Measurements from ENCODE around the gene SUSD1.

Gene SUSD1

DNA sequence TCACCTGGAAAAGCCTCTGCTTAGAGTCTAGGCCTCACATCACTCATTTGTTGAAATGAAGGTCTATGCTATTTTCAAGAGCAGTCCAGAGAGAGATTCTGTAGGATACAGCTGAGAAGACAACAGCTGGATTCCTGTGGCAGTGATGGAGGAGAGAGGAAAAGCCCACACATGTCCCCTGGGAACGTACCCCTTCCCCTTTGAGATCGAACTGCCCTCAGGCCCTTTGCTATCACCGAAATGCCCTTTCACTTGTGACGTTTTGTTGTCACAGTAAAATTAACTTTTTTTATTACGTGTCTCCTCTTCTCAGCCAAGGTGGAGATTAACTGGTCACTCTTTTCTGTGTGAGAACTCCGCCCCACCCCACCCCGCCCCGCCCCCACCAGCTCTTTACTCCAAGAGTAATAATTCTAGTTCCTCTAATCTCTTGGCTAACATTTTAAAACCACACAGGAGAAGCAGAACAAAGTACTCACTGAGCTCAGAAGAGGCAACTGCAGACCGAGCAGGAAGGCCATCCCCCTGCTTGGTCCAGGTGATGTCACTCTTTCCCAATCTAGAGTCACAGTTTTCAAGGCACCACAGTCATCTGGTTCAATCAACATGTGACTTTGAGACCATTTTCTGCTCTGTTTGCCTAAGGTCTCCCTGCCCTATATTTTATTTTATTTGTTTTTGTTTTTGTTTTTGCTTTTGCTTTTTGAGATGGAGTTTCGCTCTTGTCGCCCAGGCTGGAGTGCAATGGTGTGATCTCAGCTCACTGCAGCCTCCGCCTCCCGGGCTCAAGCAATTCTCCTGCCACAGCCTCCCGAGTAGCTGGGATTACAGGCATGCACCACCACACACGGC, 105.6 kb downstream of the SUSD1 start:
- Histone ChIP-seq H4K8ac (ENCODE audit: low read depth, low read length) (no peak overlapping the region), H3K9ac (ENCODE audit: low read length) (no peak overlapping the region), H3K27me3 (ENCODE audit: insufficient read depth, low read length, poor library complexity) (no peaks in the 10 kb centered on the region), H3K27ac (ENCODE audit: low read depth, low read length) (no peak overlapping the region), H3K4me2 (ENCODE audit: low read length) (no peak overlapping the region), H4K5ac (ENCODE audit: low read length) (no peak overlapping the region), H3K56ac (ENCODE audit: low read length) (no peak overlapping the region), H2AK5ac (ENCODE audit: low read length) (no peak overlapping the region), H2BK15ac (replicated peaks; ENCODE audit: low read depth) (no peak overlapping the region), H2BK120ac (ENCODE audit: low read depth, low read length) (no peak overlapping the region), H3K4me3 (ENCODE audit: low read length) (no peak overlapping the region), H3K79me1 (ENCODE audit: low read length) (no peaks in the 10 kb centered on the region), H2BK5ac (ENCODE audit: low read length) (no peak overlapping the region), H3K79me2 (ENCODE audit: control insufficient read depth, insufficient read depth, low read length) (no peaks in the 10 kb centered on the region), H3K18ac (ENCODE audit: low read length) (peak overlapping the region; percentile 52), H3K23ac (ENCODE audit: low read length) (no peak overlapping the region), H3K4me1 (ENCODE audit: control insufficient read depth, low read depth, low read length) (peaks cover 8% of the 10 kb centered on the region), H3K36me3 (ENCODE audit: control insufficient read depth, insufficient read depth, low read length) (no peaks in the 10 kb centered on the region), H3K4ac (ENCODE audit: low read depth, low read length) (peak overlapping the region; percentile 27)
- DNase-seq, result peak; percentile 44
- no CpG with 5 or more reads among the region's 15 CpGs for WGBS (ENCODE audit: extremely low coverage, insufficient coverage, low lambda C conversion rate)

DNA sequence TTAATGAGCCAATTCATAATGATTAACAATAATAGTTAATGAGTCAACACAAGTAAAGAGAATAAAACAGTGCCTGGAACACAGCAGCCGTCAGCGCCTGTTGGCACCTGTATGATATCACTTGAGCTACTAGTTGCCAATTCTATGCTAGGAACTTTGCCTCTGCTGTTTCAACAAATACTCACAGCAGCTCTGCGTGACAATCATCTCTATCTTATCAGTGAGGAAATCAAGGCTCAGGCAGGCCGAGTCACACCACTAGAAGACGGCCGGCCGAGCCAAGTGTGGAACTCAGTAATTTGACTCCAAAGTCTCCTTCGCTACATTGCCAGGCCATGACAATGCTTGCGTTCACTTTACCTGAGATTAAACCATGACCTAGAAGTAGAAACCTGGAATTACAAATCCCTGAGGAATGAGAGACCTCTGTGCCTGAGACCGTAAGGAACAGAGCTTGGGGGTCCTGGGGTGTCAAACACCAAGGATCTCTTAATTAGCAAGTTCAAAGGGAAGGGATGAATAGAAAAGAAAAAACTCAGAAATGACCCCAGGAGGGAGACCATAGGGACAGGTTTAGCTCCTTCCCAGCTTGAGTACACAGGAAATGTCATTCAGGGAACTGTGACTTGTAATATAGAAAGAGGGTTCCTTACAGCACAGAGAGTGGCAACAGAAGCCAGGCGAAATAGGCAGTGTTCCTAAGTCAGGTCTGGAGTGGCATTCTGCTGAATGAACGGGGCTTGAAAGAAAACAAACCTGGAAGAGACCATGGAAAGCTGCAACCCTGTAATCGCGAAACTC, 109.1 kb downstream of the SUSD1 start:
- H3K79me2 ChIP-seq (ENCODE audit: control insufficient read depth, insufficient read depth, low read length), result no peaks in the 10 kb centered on the region
- H2AK5ac ChIP-seq (ENCODE audit: low read length), result peak overlapping the region; percentile 54
- peak overlapping the region; percentile 51 for H2BK120ac ChIP-seq (ENCODE audit: low read depth, low read length)
- peak overlapping the region; percentile 32 for H3K9ac ChIP-seq (ENCODE audit: low read length)
- H3K4ac ChIP-seq (ENCODE audit: low read depth, low read length), result no peak overlapping the region
- peaks cover 6% of the 10 kb centered on the region for H3K4me1 ChIP-seq (ENCODE audit: control insufficient read depth, low read depth, low read length)
- no peaks in the 10 kb centered on the region for H3K79me1 ChIP-seq (ENCODE audit: low read length)
- peak overlapping the region; percentile 24 for H3K4me2 ChIP-seq (ENCODE audit: low read length)
- no peaks in the 10 kb centered on the region for H3K27me3 ChIP-seq (ENCODE audit: insufficient read depth, low read length, poor library complexity)
- H3K4me3 ChIP-seq (ENCODE audit: low read length), result no peak overlapping the region
- H3K36me3 ChIP-seq (ENCODE audit: control insufficient read depth, insufficient read depth, low read length), result no peaks in the 10 kb centered on the region
- no peak overlapping the region for H2BK15ac ChIP-seq (replicated peaks; ENCODE audit: low read depth)
- peak overlapping the region; percentile 84 for H3K27ac ChIP-seq (ENCODE audit: low read depth, low read length)
- no CpG with 5 or more reads among the region's 14 CpGs for WGBS (ENCODE audit: extremely low coverage, insufficient coverage, low lambda C conversion rate)
- no peak overlapping the region for H3K18ac ChIP-seq (ENCODE audit: low read length)
- H4K5ac ChIP-seq (ENCODE audit: low read length), result no peak overlapping the region
- peak overlapping the region; percentile 68 for H3K56ac ChIP-seq (ENCODE audit: low read length)
- peak; percentile 97 for DNase-seq
- peak overlapping the region; percentile 83 for H2BK5ac ChIP-seq (ENCODE audit: low read length)
- H3K23ac ChIP-seq (ENCODE audit: low read length), result peak overlapping the region; percentile 35
- H4K8ac ChIP-seq (ENCODE audit: low read depth, low read length), result no peak overlapping the region

DNA sequence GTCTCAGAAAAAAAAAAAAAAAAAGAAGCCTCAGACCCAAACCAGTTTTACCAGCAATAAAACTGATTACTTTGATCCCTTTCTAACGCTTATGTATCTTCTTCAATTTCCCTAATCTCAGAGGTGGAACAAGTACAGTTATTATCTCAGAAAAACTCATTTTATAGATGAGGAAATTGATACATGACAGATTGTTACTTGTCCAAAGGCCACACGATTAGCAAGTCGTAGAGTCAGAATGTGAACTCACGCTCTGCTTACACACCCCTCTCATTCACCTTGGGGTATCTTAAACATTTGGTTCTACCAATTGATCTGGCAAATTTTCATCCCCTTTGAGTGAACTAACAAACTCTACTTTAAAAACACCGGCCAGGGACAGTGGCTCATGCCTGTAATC, 110.2 kb downstream of the SUSD1 start:
- H3K79me1 ChIP-seq (ENCODE audit: low read length), result no peaks in the 10 kb centered on the region
- H3K36me3 ChIP-seq (ENCODE audit: control insufficient read depth, insufficient read depth, low read length), result no peaks in the 10 kb centered on the region
- H3K27me3 ChIP-seq (ENCODE audit: insufficient read depth, low read length, poor library complexity), result no peaks in the 10 kb centered on the region
- no peak for DNase-seq
- H3K56ac ChIP-seq (ENCODE audit: low read length), result no peak overlapping the region
- H3K4me3 ChIP-seq (ENCODE audit: low read length), result no peak overlapping the region
- no peaks in the 10 kb centered on the region for H3K79me2 ChIP-seq (ENCODE audit: control insufficient read depth, insufficient read depth, low read length)
- no peak overlapping the region for H3K4me2 ChIP-seq (ENCODE audit: low read length)
- no peak overlapping the region for H2BK5ac ChIP-seq (ENCODE audit: low read length)
- no peak overlapping the region for H3K23ac ChIP-seq (ENCODE audit: low read length)
- no peak overlapping the region for H4K5ac ChIP-seq (ENCODE audit: low read length)
- peak overlapping the region; percentile 30 for H3K18ac ChIP-seq (ENCODE audit: low read length)
- no peak overlapping the region for H3K4ac ChIP-seq (ENCODE audit: low read depth, low read length)
- H2BK15ac ChIP-seq (replicated peaks; ENCODE audit: low read depth), result no peak overlapping the region
- no peak overlapping the region for H4K8ac ChIP-seq (ENCODE audit: low read depth, low read length)
- no CpG with 5 or more reads among the region's 5 CpGs for WGBS (ENCODE audit: extremely low coverage, insufficient coverage, low lambda C conversion rate)
- H3K4me1 ChIP-seq (ENCODE audit: control insufficient read depth, low read depth, low read length), result peaks cover 6% of the 10 kb centered on the region
- no peak overlapping the region for H2BK120ac ChIP-seq (ENCODE audit: low read depth, low read length)
- no peak overlapping the region for H2AK5ac ChIP-seq (ENCODE audit: low read length)
- H3K9ac ChIP-seq (ENCODE audit: low read length), result no peak overlapping the region
- no peak overlapping the region for H3K27ac ChIP-seq (ENCODE audit: low read depth, low read length)

GRCh38 chr9:112063586-112063985, 111.5 kb downstream of the SUSD1 start:
- Histone ChIP-seq H3K4ac (ENCODE audit: low read depth, low read length) (no peak overlapping the region), H3K27me3 (ENCODE audit: insufficient read depth, low read length, poor library complexity) (no peaks in the 10 kb centered on the region), H3K79me2 (ENCODE audit: control insufficient read depth, insufficient read depth, low read length) (no peaks in the 10 kb centered on the region), H3K4me2 (ENCODE audit: low read length) (no peak overlapping the region), H4K5ac (ENCODE audit: low read length) (no peak overlapping the region), H4K8ac (ENCODE audit: low read depth, low read length) (no peak overlapping the region), H3K79me1 (ENCODE audit: low read length) (no peaks in the 10 kb centered on the region), H3K18ac (ENCODE audit: low read length) (no peak overlapping the region), H3K9ac (ENCODE audit: low read length) (no peak overlapping the region), H2BK15ac (replicated peaks; ENCODE audit: low read depth) (no peak overlapping the region), H3K27ac (ENCODE audit: low read depth, low read length) (no peak overlapping the region), H2BK5ac (ENCODE audit: low read length) (no peak overlapping the region), H2BK120ac (ENCODE audit: low read depth, low read length) (no peak overlapping the region), H3K23ac (ENCODE audit: low read length) (no peak overlapping the region), H3K4me1 (ENCODE audit: control insufficient read depth, low read depth, low read length) (peaks cover 6% of the 10 kb centered on the region), H3K56ac (ENCODE audit: low read length) (no peak overlapping the region), H3K4me3 (ENCODE audit: low read length) (no peak overlapping the region), H2AK5ac (ENCODE audit: low read length) (no peak overlapping the region), H3K36me3 (ENCODE audit: control insufficient read depth, insufficient read depth, low read length) (no peaks in the 10 kb centered on the region)
- WGBS (ENCODE audit: extremely low coverage, insufficient coverage, low lambda C conversion rate), result no CpG with 5 or more reads among the region's 4 CpGs
- DNase-seq, result no peak

DNA sequence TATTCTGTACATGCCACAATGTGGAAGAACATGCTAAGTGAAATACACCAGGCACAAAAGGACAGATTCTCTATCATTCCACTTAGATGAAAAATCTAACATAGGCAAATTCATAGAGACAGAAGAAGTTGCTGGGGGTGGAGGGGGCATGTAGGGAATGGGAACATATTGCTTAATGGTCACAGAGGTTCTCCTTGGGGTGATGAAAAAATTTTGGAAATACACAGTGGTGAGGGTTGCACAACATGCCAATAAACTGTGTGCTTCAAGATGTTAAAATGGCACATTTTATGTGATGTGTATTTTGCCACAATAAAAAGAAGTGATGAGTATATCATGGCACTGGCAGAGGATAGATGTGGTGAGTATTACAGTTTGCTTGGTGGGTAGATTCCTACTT, 111.9 kb downstream of the SUSD1 start:
- no peak overlapping the region for H3K9ac ChIP-seq (ENCODE audit: low read length)
- H3K4me1 ChIP-seq (ENCODE audit: control insufficient read depth, low read depth, low read length), result peaks cover 6% of the 10 kb centered on the region
- H3K4me3 ChIP-seq (ENCODE audit: low read length), result no peak overlapping the region
- H3K27me3 ChIP-seq (ENCODE audit: insufficient read depth, low read length, poor library complexity), result no peaks in the 10 kb centered on the region
- no peak overlapping the region for H4K5ac ChIP-seq (ENCODE audit: low read length)
- no peak overlapping the region for H3K27ac ChIP-seq (ENCODE audit: low read depth, low read length)
- no peak overlapping the region for H3K18ac ChIP-seq (ENCODE audit: low read length)
- no peak overlapping the region for H3K23ac ChIP-seq (ENCODE audit: low read length)
- no peak overlapping the region for H2BK120ac ChIP-seq (ENCODE audit: low read depth, low read length)
- no peak overlapping the region for H4K8ac ChIP-seq (ENCODE audit: low read depth, low read length)
- no peaks in the 10 kb centered on the region for H3K79me2 ChIP-seq (ENCODE audit: control insufficient read depth, insufficient read depth, low read length)
- H3K36me3 ChIP-seq (ENCODE audit: control insufficient read depth, insufficient read depth, low read length), result no peaks in the 10 kb centered on the region
- DNase-seq, result no peak
- no peaks in the 10 kb centered on the region for H3K79me1 ChIP-seq (ENCODE audit: low read length)
- H2BK5ac ChIP-seq (ENCODE audit: low read length), result no peak overlapping the region
- H3K4me2 ChIP-seq (ENCODE audit: low read length), result no peak overlapping the region
- H2AK5ac ChIP-seq (ENCODE audit: low read length), result no peak overlapping the region
- no peak overlapping the region for H3K4ac ChIP-seq (ENCODE audit: low read depth, low read length)
- no peak overlapping the region for H2BK15ac ChIP-seq (replicated peaks; ENCODE audit: low read depth)
- no peak overlapping the region for H3K56ac ChIP-seq (ENCODE audit: low read length)

All from mesendoderm (in vitro differentiated cells).